ENCODE measurements around the gene ZNF423.
A peak's percentile ranks its signal among the peaks of the same experiment; 100 is the strongest.

The ZNF423 gene

GRCh38 chr16:49709057-49709456 lies 146.9 kb downstream of the ZNF423 start:
- TF ChIP-seq SUZ12 (IDR thresholded peaks at IDR 0.05; ENCODE audit: extremely low read depth, insufficient read depth, insufficient read length): no peak
- TF ChIP-seq YY1 (IDR thresholded peaks at IDR 0.05; ENCODE audit: insufficient read depth, insufficient read length): no peak
- no peak for TF ChIP-seq ZNF274 (IDR thresholded peaks at IDR 0.05; ENCODE audit: low read depth, low read length)
- no peaks in the 10 kb centered on the region for H3K9me3 ChIP-seq (ENCODE audit: insufficient read depth, low read length)
- no peak overlapping the region for H3K9ac ChIP-seq (ENCODE audit: insufficient read length, low read depth)
- no peaks in the 10 kb centered on the region for H3K27me3 ChIP-seq (ENCODE audit: insufficient read depth, insufficient read length)
- H3K4me3 ChIP-seq (ENCODE audit: insufficient read length, low read depth): no peak overlapping the region
- no peak for DNase-seq (ENCODE audit: low read depth, low spot score)
- H3K36me3 ChIP-seq (ENCODE audit: insufficient read depth, insufficient read length, low read length): peaks cover 9% of the 10 kb centered on the region
- H3K4me1 ChIP-seq (ENCODE audit: insufficient read depth, insufficient read length): peaks cover 14% of the 10 kb centered on the region

DNA sequence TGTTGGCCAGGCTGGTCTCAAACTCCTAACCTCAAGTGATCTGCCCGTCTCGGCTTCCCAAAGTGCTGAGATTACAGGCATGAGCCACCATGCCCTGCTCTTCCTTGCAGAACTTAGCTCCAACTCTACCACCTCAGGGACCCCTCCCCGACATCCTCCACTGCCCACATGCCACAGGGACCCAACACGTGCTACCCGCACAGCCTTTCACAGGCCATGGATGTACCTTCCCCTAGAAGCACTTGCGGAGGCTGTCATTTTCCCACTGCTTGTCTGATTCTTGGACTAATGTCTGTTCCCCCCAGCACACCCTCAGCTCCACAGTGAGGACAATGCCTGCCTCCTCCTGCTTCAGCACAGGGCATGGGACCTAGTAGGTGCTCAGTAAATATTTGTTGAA lies 147.4 kb downstream of the ZNF423 start:
- no peak for TF ChIP-seq ZNF274 (IDR thresholded peaks at IDR 0.05; ENCODE audit: low read depth, low read length)
- no peak for TF ChIP-seq SUZ12 (IDR thresholded peaks at IDR 0.05; ENCODE audit: extremely low read depth, insufficient read depth, insufficient read length)
- TF ChIP-seq YY1 (IDR thresholded peaks at IDR 0.05; ENCODE audit: insufficient read depth, insufficient read length): no peak
- H3K36me3 ChIP-seq (ENCODE audit: insufficient read depth, insufficient read length, low read length): peaks cover 9% of the 10 kb centered on the region
- DNase-seq (ENCODE audit: low read depth, low spot score): no peak
- no peaks in the 10 kb centered on the region for H3K9me3 ChIP-seq (ENCODE audit: insufficient read depth, low read length)
- H3K4me1 ChIP-seq (ENCODE audit: insufficient read depth, insufficient read length): peaks cover 20% of the 10 kb centered on the region
- H3K9ac ChIP-seq (ENCODE audit: insufficient read length, low read depth): no peak overlapping the region
- no peak overlapping the region for H3K4me3 ChIP-seq (ENCODE audit: insufficient read length, low read depth)
- H3K27me3 ChIP-seq (ENCODE audit: insufficient read depth, insufficient read length): no peaks in the 10 kb centered on the region

DNA sequence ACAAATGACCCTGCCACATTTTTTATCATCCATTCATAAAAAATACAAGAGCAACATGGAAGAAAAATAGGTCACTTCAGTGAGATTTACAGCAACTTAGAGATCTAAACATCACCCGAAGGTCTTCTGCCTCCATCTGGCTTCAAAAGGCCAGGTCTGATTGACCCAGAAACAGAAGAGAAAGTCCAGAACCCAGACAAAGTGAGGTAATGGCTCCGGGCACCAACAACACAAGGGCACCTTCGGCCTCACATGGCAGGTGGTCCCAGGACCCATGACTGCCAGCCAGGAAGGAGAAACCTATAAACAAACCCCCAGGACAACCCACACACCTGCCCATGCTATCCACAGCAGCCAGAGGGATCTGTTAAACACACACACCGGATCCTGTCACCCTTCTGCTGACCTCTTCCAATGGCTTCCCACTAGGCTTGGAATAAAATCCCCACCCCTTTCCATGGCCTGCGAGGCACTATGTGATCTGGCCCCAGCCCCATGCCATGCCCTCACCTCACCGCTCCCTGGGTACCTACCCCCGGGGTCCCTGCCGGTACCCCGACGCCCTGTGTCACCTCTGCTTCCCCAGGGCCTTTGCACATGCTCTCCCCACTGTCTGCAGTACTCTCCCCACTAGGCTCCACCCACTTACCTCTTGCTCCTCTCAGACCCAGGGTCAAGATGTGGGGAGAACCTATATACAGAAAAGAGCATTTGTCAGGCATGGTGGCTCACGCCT lies 149.1 kb downstream of the ZNF423 start:
- DNase-seq (ENCODE audit: low read depth, low spot score): no peak
- H3K9me3 ChIP-seq (ENCODE audit: insufficient read depth, low read length): no peaks in the 10 kb centered on the region
- no peak overlapping the region for H3K9ac ChIP-seq (ENCODE audit: insufficient read length, low read depth)
- H3K4me1 ChIP-seq (ENCODE audit: insufficient read depth, insufficient read length): peaks cover 14% of the 10 kb centered on the region
- peaks cover 9% of the 10 kb centered on the region for H3K36me3 ChIP-seq (ENCODE audit: insufficient read depth, insufficient read length, low read length)
- TF ChIP-seq ZNF274 (IDR thresholded peaks at IDR 0.05; ENCODE audit: low read depth, low read length) (no peak), SUZ12 (IDR thresholded peaks at IDR 0.05; ENCODE audit: extremely low read depth, insufficient read depth, insufficient read length) (no peak), YY1 (IDR thresholded peaks at IDR 0.05; ENCODE audit: insufficient read depth, insufficient read length) (no peak)
- no peaks in the 10 kb centered on the region for H3K27me3 ChIP-seq (ENCODE audit: insufficient read depth, insufficient read length)
- H3K4me3 ChIP-seq (ENCODE audit: insufficient read length, low read depth): no peak overlapping the region

DNA sequence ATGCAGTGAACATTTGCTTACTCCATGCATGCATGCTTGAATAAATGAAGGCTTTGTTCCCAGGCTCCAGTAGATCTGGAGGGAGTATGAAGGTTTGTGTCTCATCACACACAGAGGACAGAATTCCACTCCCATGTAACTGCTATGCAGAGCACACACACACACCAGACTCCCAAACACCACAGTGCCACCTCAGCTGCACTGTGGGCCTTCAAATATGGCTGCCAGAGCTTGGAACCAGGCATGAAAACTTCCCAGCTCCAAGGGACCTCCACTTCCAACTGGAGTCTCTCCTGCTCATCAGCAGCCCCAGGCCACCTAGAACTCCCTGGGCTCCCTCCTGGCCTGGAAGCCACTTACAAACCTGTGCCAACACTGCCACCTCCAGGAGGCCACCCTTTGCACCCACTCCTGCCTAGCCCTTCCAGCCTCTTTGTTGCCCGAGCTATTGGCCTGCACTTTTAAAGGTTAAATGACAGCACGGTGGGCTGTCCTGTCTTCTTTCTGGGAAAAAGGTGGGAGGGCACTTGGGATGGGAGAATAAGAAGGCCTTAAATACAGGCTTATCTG lies 151.2 kb downstream of the ZNF423 start:
- peak overlapping the region; percentile 0 for H3K9ac ChIP-seq (ENCODE audit: insufficient read length, low read depth)
- H3K9me3 ChIP-seq (ENCODE audit: insufficient read depth, low read length): no peaks in the 10 kb centered on the region
- peaks cover 9% of the 10 kb centered on the region for H3K36me3 ChIP-seq (ENCODE audit: insufficient read depth, insufficient read length, low read length)
- no peak for DNase-seq (ENCODE audit: low read depth, low spot score)
- H3K4me1 ChIP-seq (ENCODE audit: insufficient read depth, insufficient read length): peaks cover 19% of the 10 kb centered on the region
- no peaks in the 10 kb centered on the region for H3K27me3 ChIP-seq (ENCODE audit: insufficient read depth, insufficient read length)
- no peak overlapping the region for H3K4me3 ChIP-seq (ENCODE audit: insufficient read length, low read depth)
- TF ChIP-seq SUZ12 (IDR thresholded peaks at IDR 0.05; ENCODE audit: extremely low read depth, insufficient read depth, insufficient read length): no peak
- TF ChIP-seq YY1 (IDR thresholded peaks at IDR 0.05; ENCODE audit: insufficient read depth, insufficient read length): no peak
- TF ChIP-seq ZNF274 (IDR thresholded peaks at IDR 0.05; ENCODE audit: low read depth, low read length): no peak

GRCh38 chr16:49703483-49703882 lies 152.4 kb downstream of the ZNF423 start:
- H3K4me3 ChIP-seq (ENCODE audit: insufficient read length, low read depth): no peak overlapping the region
- DNase-seq (ENCODE audit: low read depth, low spot score): no peak
- no peak for TF ChIP-seq ZNF274 (IDR thresholded peaks at IDR 0.05; ENCODE audit: low read depth, low read length)
- TF ChIP-seq YY1 (IDR thresholded peaks at IDR 0.05; ENCODE audit: insufficient read depth, insufficient read length): no peak
- no peak for TF ChIP-seq SUZ12 (IDR thresholded peaks at IDR 0.05; ENCODE audit: extremely low read depth, insufficient read depth, insufficient read length)
- H3K27me3 ChIP-seq (ENCODE audit: insufficient read depth, insufficient read length): no peaks in the 10 kb centered on the region
- H3K36me3 ChIP-seq (ENCODE audit: insufficient read depth, insufficient read length, low read length): peaks cover 6% of the 10 kb centered on the region
- H3K4me1 ChIP-seq (ENCODE audit: insufficient read depth, insufficient read length): peaks cover 20% of the 10 kb centered on the region
- H3K9me3 ChIP-seq (ENCODE audit: insufficient read depth, low read length): no peaks in the 10 kb centered on the region
- no peak overlapping the region for H3K9ac ChIP-seq (ENCODE audit: insufficient read length, low read depth)

DNA sequence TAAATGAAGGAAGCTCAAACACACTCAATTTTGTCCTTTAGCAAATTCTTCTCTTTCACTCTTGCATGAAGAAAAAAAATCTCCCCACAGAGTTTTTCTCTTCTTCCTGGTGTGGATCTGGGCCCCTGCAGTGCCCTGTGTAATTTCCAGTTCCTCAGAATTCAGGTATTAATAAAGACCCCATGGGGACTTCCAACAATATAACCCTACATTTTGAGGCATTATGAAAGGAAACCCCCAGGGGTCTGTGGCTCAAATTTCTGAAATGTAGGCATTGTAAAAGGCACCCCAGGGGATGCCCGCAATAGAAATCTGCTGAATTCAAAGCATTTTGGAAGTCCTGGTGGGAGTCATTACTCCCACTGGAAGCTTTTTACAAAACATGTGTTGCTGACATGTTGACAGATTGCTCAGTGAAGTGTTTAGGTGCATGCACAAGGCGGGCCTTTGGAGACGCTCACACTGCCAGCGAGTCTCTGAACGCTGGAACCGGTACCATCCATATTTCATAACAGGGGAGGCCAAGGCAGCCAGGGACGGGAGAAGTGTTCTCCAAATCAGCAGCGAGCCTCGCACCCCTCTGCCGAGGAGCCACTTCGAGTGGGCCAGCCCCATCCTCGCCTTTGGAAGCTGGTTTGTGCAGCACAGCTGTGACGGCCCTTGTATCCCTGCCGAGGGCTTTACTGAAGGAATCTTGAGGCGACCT lies 154.0 kb downstream of the ZNF423 start:
- TF ChIP-seq YY1 (IDR thresholded peaks at IDR 0.05; ENCODE audit: insufficient read depth, insufficient read length): no peak
- TF ChIP-seq SUZ12 (IDR thresholded peaks at IDR 0.05; ENCODE audit: extremely low read depth, insufficient read depth, insufficient read length): no peak
- no peak for TF ChIP-seq ZNF274 (IDR thresholded peaks at IDR 0.05; ENCODE audit: low read depth, low read length)
- no peaks in the 10 kb centered on the region for H3K9me3 ChIP-seq (ENCODE audit: insufficient read depth, low read length)
- H3K9ac ChIP-seq (ENCODE audit: insufficient read length, low read depth): peak overlapping the region; percentile 87
- H3K36me3 ChIP-seq (ENCODE audit: insufficient read depth, insufficient read length, low read length): peaks cover 8% of the 10 kb centered on the region
- peak overlapping the region; percentile 42 for H3K4me3 ChIP-seq (ENCODE audit: insufficient read length, low read depth)
- peaks cover 25% of the 10 kb centered on the region for H3K4me1 ChIP-seq (ENCODE audit: insufficient read depth, insufficient read length)
- DNase-seq (ENCODE audit: low read depth, low spot score): peak; percentile 57
- no peaks in the 10 kb centered on the region for H3K27me3 ChIP-seq (ENCODE audit: insufficient read depth, insufficient read length)
